HCEC 1CT (cell line): ENCODE data around the gene XCR1.
"Not testable (repeated sequence)": the region's sequence is repeated elsewhere in the genome, so short reads cannot be mapped to it uniquely, and the experiment has no call there.

Experiments
- DNase-seq: peaks from one replicate; pipeline ENCODE4 v3.0.0-alpha.2; 2017

Gene XCR1, protein sequence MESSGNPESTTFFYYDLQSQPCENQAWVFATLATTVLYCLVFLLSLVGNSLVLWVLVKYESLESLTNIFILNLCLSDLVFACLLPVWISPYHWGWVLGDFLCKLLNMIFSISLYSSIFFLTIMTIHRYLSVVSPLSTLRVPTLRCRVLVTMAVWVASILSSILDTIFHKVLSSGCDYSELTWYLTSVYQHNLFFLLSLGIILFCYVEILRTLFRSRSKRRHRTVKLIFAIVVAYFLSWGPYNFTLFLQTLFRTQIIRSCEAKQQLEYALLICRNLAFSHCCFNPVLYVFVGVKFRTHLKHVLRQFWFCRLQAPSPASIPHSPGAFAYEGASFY

DNA sequence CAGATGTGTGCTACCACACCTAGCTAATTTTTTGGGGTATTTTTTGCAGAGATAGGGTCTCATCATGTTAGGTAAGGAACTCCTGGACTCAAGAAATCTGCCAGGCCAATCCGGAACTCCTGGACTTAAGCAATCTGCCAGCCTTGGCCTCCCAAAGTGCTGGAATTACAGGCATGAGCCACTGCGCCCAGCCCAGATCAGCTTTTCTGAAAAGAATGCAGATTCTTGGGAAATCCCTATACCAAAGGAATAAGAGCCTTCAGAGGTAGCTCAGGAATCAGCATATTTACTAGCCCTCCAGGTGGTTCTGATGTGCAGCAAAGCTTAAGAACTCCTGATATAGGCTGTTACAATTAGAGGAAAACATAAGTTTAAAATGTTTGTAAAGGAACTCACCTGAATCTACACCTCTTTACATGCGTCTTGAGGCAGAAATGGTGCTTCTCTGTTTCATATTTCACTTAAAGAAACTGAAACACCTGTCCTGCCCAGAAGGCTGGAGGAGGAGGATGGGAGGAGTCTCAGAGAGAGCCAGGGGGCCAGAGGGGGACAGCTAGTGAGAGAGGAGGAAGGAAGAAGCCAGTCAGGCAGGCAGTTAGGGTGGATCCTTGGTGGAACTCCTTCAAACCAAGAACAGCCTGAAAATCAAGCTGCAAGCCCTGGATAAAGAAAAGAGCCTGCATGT is at the start of gene XCR1:
Gene XCR1 (minus strand): TSS at position 463 of the 685 bp plus-strand sequence. CDS start 5,536 bp downstream, outside the sequence.
- DNase-seq, result no peak

DNA sequence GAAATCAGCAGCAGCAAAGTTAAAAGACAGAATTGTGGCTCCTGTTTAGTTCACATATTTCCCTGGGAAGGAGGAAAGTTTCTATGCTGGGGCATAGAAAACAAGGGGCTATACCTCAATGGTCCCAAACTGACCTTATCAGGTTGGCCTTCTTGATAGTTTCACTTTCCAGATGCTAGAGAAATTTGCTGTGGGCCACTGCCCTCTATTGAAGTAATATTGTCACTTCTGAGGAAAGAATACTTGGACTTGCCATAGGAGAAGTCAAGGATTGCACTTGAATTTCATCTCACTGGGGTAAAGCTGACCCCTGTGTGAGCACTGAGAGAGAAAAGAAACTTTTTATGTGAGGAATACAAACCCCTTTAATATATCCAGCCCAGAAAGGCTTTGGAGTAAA is 49.3 kb upstream of the XCR1 start:
- DNase-seq, result peak; percentile 31

DNA sequence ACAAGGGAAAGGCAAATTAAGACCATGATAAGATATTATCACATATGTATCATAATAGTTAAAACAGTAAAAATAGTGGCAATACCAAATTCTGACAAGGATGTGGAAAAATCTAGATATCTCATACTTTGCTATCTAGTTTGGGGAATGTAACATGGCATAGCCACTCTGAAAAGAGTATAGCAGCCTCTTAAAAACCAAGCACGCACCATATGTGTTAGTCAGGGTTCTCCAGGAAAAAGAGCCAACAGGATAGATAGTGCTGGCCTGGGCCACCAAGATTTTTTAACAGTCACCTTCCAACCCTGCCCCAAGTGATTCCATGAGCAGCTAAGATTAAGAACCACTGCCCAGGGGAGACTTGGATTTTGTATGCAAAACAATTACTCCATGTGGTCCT is 48.5 kb upstream of the XCR1 start:
- no peak for DNase-seq

DNA sequence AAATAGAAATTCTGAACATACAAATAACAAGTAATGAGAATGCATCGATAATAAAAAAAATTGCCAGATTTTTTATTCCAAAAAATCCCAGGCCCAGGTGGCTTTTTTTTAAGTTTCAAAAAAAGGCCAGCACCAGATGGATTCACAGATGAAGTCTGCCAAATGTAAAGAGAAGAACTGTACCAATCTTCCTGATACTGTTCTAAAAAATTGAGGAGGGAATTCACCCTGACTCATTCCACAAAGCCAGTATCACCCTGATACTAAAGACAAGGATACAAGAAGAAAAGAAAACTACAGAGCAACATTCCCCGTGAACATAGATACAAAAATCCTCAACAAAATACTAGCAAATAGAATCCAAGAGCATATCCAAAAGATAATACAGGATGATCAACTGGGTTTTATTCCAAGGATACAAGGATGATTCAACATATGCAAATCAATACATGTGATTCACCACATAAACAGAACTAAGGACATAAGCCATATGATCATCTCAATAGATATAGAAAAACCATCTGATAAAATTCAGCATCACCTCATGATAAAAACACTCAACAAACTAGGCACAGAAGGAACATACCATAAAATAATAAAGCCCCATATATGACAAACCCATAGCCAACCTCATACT is 44.1 kb upstream of the XCR1 start:
- no peak for DNase-seq

DNA sequence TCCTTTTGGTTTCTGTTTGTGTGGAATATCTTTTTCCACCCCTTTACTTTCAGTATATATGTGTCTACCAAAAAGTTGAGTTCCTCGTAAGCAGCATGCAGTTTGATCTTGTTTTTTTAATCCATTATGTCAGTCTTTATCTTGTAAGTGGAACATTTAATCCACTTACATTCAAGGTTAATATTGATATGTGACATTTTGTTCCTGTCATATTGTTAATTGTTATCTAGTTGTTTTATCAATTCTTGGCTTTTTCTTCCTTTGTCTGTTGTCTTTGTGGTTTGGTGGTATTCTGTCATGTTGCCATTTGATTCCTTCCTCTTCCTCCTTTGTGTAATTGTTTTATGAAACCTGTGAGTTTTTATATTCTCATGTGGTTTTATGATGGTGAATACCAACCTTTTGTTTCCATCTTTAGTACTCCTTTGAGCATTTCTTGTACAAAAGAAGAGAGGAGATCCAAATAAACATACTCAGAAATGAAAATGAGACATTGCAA is 43.4 kb upstream of the XCR1 start:
- DNase-seq, result no peak

DNA sequence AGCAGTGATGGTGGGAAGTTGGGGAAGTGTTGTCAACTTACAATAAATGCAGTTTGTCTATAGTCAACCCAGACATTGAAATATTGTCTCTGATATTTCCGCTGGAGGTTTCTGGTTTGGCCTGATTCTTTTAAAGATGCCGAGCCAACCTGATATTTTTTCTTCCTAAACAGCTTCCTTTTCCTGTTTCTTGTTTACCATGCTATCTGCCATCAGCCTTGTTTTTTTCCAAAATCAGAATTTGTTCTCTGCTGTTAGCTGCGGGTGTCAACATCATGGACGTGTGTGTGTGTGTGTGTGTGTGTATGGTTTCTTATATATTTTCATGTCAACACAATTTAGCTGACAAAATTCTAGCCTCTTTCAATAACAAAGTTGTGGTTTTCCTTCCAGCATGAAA is 41.2 kb upstream of the XCR1 start:
- no peak for DNase-seq

DNA sequence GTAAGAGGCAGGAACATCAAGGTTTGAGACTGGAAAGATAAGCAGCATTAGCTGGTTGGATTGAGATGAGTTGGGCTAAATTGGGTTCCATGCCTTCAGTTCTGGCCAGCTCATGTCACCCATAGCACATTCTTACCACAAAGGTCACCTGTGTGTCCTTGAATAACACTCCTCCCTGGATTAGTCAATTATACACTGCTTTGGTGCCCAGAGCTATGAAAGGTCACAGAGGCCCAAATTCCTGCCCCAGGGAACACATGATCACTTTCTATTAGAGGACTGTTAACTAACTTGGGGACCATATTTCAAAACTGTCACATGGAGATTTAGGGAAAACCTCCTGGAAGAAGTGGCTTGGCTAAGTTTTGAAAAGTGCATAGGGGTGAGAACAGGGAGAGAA is 40.1 kb upstream of the XCR1 start:
- DNase-seq, result no peak

DNA sequence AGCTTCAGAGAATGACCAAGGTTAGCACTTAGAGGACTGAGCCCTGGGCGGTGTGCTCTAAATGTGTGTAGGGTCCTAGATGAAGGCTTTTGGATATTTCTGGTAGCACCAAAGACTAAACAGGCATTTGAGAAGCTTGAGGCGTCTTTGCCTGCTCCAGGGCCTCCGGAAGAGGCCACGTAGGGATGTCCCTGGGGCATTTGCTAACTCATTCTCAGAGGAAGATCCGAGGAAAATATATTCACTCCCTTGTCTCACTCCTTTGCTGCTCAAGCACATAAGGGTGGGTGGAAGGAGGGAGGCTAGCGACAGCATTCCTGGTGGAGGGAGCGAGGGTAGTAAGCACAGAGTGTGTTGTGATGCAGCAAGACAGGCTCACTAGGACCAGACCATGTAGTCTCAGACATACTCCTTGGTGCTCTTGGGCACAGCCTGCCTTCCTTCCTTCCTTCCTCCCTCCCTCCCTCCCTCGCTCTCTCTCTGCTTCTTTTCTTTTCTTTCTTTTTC is 38.5 kb upstream of the XCR1 start:
- DNase-seq, result no peak

DNA sequence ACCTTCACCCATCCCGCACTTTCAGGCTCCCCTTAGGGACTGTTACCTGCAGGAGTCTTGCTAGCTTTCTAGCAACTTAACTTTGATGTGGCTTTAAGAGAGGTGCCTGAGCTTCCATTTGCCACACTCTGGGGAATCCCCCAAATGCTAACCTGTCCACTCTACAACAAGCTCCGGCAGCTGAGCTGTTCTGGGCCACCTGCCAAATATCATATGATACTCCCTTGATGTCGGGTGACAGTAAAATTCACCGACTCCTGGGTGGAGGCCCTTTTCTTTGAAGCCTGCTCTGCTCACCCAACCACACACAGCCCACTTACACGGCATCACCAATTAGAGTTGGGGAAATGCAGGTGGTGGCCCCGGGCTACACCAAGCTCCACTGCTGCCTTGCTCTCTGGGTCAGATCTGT is 38.0 kb upstream of the XCR1 start:
- DNase-seq, result no peak

DNA sequence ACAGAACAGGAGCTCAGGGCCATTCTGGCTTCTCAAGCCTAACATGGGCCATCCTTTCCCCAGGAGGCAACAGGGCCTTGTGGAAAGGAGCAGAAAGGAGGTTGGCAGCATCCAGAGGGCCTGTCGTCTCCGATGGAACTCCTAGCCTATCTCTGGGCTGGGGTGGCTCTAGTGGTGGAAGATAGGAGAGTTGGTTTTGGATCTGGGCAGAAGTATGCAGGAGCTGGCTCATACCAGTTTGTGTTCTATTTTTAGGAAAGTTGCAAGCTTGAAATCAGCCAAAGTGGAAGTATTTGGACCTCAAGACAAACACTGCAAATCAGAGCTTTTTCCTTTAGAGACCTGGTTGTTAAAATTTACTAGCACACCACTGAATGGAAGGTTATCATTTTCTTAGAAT is 35.4 kb upstream of the XCR1 start:
- no peak for DNase-seq

DNA sequence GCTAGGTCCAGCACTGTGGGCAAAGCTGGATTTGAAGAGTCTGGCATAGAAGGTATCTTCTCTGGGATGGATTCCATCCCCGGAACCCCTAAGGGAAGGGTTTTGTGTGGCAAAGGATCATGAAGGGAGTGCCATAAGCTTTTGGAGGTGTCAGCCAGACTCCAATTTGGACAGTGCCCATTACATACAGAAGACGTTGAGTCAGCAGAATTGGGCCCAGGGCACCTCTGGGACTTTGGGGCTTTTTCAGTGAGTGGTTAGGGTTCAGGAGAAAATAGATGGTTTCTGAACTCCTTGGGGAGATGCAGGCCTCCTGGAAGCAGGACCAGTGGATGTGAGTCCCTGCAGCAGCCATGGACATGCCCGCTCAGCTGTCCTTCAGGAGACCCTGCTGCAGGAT is 34.6 kb upstream of the XCR1 start:
- DNase-seq, result no peak

DNA sequence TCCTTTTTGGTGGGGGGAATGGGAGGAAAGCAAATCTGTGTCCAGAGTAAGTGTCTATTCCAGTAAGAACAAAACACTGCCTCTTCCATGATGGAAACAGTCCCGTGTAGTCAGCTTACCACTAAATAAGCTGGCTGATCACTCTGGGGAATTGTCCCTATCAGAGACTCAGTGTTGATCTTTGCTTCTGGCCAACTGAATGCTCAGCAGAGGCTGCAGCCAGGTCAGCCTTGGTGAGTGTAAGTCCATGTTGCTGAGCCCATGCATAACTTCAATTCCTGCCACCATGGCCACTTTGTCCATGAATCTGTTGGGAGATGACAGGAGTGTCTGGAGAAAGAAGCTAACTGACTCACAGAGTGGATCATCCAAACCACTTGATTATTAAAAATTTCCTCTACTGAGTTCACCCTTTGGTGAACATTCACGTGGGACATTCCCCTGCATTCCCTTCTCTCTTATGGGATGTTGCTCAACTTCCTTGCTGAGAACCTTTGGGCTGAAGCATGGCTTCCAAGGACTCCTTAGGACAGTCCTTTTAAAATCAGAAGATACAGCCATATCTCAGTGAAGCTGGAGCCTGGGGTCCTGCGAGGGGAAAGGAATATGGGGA is 33.9 kb upstream of the XCR1 start:
- DNase-seq, result no peak

DNA sequence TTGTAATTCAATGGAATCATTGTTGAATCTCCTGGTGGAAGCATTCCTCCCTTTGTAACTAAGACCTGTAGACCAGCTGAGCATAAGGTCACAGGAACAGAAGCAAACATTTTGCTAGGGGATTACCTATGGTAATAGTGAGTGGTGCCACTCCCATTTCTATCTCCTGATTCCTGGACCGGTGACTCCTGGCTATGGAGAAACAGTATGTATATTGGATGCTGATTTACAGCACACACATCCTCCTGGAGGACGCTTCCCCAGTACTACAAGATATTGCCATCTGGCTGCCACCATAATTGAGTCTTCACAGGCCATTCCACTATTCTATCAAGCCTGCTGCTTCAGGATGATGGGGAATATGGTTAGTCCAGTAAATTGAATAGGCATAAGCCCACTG is 33.3 kb upstream of the XCR1 start:
- DNase-seq, result no peak

DNA sequence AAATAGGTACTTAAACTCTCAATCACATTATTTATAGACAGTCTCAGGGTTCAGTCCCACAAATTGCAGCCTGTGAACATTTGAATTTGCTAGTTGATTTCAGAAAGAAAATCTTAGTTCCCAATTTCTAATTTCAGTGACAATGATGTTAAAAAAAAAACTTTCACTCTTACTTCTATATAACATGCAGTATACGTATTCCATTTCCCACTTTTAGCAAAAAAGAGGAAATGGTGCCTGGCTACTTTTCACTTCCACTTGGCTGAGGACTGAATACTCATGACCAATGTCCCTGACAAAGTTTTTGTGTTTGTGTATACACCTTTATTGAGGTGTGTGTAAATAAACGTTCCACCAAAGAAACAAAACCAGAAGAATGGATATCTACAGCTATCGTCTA is 32.1 kb upstream of the XCR1 start:
- DNase-seq, result no peak

DNA sequence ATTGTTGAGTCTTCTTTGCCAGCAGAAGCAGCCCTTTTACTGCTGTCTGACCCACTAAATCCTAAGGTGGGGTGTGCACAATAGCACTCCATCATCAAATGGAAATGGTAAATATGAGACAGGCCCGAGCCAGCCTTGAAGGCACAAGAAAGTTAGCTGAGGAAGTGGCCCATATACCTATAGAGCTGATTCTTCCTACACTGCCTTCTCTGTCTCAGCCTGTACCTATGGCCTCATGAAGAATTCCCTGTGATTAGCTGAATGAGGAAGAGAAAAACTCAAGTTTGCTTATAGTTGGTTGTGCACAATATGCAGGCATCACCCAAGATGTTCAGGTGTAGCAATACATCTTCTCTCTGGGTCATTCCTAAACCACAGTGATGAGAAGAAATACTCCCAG is 31.7 kb upstream of the XCR1 start:
- no peak for DNase-seq

DNA sequence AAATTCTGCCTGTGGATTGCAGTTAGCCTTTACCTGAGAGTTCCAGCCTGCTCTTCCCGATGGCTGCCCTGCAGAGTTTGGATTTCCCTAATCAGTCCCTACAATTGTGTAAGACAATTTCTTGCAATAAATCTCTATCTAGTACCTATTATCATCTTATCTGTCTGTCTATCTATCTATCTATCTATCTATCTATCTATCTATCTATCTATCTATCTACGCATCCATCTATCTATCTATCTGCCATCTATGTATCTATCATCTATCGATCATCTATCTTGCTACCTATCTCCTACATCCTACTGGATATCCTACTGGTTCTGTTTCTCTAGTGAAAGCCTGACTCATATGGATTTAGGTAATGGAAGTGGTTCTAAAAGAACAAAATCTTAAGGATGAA is 30.4 kb upstream of the XCR1 start:
- DNase-seq, result no peak

DNA sequence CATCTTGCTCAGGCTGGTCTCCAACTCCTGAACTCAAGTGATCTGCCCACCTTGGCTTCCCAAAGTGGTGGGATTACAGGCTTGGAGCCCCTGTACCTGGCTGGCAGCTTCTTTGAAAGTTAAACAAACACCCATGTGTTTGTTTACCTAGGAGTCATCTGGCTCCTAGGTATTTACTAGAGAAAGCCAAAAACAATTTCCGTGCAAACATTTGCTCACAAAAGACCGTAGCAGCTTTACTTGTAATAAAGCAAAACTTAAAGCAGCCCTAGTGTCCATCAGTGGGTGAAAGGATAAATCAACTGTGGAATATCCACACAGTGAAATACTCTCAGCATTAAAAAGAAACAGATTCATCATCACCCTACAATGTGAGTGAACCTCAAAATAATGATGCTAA is 29.4 kb upstream of the XCR1 start:
- no peak for DNase-seq

DNA sequence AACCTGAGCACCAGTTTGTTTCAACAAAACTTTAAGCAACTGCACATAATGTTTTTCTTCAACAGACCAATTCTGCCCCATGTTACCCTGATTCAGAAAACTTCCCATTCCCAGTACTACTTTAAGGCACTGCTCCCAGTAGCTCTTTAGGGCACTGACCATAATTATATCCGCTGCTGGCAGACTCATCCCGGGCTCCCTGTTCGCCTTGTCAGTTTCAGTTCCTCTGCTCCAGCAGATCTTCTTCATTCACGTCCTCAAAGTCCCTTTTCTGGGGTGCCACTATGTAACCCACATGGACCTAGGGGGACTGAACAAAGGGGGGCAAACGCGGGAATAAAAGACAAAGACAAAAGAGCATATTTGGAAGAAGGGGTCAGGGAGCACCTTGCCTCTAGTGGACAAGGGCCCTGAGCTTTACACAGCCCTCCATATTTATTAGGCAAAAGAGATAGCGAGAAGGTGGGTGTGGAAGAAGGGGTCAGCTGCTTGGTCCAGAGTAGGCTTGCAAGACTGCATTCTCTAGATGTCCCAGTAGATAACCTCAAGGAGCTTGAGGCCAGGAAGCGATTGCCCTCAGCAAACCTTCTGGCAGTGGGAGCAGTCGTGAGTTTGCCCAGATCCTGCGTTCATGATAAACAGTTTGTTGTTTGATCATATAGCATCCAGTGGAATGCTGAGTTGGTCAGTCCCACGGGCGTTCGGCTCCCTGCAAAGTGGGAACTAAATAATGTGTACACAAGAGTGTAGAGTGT is 26.7 kb upstream of the XCR1 start:
- not testable (repeated sequence) for DNase-seq

DNA sequence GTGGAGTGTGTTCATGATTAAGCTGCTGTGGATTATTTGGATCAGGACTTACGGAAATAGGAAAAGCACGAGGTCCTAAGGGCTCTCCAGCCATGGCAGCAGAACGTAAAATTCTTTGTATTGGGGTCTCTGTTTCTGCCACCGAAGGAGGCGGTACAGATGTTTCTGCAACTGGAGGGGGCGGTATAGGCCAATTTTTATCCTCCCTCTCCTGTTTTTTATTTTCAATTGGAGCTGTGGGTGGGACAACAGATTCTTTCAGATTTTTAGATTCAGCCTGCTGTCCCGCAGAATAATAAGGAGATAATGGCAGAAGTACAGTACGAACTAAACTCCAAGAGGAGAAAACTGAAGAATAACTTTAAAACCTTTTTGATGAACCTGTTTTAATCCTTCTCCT is 26.0 kb upstream of the XCR1 start:
- DNase-seq, result not testable (repeated sequence)

DNA sequence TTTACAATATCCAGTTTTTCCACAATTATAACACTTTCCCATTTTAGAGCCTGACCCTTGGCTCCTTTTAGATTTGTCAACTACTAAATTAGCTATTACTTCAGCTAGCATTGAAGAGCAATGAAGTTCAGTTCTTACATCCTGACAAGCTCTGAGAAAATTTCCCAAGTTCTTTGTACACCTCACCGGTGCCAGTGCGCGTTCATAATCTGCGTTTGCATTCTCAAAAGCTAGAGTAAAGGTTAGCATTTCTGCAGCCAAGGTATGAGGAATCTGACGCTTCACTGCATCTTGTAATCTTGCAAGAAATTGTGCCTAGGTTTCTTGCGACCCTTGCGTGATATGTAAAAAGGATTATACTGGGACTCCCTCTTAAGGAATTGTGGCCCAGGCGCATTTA is 25.2 kb upstream of the XCR1 start:
- no peak for DNase-seq

DNA sequence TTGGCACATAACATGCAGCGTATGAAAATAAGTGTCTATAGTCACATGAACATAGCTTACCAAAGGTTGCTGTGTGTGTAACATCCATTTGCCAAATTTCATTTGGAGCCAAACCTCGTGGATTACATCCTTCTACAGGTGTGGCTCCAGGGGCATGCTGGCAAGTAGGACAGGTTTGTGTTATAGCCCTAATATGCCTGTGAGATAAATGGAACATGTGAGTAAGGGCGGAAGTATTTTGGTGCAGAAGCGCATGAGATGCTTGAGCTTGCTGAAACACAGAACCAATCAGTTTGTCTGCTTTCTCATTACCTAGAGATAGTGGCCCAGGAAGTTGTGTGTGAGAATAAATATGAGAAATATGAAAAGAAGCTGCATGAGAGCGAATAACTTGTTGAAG is 21.8 kb upstream of the XCR1 start:
- no peak for DNase-seq

DNA sequence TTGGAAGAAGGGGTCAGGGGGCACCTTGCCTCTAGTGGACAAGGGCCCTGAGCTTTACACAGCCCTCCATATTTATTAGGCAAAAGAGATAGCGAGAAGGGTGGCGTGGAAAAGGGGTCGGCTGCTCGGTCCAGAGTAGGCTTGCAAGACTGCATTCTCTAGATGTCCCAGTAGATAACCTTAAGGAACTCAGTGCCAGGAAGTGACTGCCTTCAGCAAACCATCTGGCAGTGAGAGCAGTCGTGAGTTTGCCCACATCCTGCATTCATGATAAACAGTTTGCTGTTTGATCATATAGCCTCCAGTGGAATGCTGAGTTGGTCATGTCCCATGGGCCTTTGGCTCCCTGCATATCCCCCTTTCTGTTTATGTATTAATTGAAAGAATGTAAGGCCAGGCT is 18.9 kb upstream of the XCR1 start:
- not testable (repeated sequence) for DNase-seq

DNA sequence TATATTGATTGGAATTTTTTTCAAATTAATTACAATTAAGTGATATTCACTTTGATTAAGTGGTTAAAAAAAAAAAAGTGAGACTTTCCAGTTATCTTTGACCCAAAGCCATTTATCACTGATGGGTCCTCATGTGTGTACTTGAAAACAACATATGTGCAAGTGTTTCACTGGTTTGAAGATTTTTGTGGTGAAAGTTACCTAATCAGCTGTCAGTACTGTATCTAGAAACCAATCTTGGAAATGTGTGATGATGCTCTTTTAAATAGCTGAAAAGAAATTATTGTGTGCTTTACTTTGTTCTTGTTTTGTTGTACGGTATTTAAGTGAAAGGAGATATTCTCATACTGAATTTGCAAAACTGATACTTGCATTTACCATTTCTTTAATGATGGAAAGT is 11.6 kb upstream of the XCR1 start:
- no peak for DNase-seq
